HFF-Myc (cell line): ENCODE results near the gene SLC27A3.

Experiments
- DNase-seq: peaks from one replicate; pipeline ENCODE4 v3.0.0-alpha.2; 2011; ENCODE audit warnings: low read depth; ENCODE audit errors: extremely low read depth
- H3K4me3 ChIP-seq: replicated peaks from 2 replicates; pipeline ENCODE4 v1.5.1; 2011; ENCODE audit warnings: low read depth, mild to moderate bottlenecking, control low read depth, low read length
- CTCF ChIP-seq: IDR thresholded peaks from 2 replicates; pipeline ENCODE4 v1.5.1; 2012; ENCODE audit warnings: mild to moderate bottlenecking, low read depth, low read length, control low read depth; ENCODE audit errors: missing control alignments

The SLC27A3 gene

DNA sequence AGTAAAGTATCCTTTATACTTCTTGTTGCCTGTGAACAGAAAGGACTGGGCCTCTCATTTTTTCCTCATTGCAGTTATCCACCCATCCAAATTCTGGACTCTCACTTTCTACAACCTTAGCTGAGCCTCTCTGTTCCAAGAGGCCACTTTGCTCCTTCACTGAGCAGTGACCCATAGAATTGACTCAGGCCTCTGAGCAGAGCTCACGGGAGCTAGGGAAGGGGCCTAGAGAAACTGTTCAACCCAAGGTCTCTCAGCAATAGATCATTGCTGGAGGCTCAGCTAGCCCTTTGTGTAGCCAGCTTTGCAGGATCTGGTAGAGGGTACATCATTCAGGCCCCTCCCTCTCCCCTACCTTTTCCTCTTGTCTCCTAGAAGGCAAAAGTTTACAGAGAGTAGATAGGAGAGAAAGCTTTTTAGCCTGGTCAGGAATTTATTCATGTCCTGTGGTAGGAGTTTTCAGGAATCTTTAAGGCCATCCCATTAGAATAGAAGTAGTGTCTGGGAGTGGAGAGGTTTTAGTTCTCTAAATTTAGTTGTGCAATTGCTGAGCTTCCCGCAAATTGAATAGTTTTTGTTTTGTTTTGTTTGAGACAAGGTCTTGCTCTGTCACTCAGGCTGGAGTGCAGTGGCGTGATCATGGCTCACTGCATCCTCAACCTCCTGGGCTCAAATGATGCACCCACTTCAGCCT is 40.7 kb upstream of the SLC27A3 start:
- TF ChIP-seq CTCF = no peak
- no peak for DNase-seq
- H3K4me3 ChIP-seq = no peak overlapping the region

DNA sequence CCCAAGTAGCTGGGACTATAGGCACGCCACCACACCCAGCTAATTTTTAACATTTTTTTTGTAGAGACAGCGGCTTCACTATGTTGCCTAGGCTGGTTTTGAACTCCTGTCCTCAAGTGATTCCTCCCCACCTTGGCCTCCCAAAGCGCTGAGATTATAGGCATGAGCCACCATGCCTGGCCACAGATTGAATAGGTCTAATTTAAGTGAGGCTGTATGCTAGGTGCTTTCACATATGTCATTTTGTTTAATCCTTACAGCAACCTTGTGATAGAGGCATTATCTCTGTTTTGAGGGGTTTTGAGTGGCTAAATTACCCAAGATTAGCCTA is 40.2 kb upstream of the SLC27A3 start:
- H3K4me3 ChIP-seq = no peak overlapping the region
- DNase-seq = no peak
- no peak for TF ChIP-seq CTCF

DNA sequence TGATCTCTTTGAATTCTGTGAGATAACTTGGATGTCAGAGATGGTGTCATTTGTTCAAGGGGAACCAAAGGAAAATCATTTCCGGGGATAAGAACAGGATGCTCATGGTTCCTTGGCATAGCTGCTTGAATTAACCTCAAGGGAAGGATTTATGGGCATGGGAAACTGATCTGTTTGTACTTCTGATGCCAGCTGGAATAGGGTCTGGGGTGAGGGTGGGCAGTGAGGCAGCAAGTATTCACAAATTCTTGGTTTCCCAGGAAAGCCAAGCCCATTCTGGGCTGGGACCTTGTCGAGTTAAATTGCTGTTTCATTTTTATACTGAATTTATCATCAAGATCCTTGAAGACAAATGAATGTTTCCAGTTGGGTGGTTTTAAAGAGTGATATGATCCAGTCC is 33.2 kb upstream of the SLC27A3 start:
- DNase-seq = no peak
- TF ChIP-seq CTCF = no peak
- H3K4me3 ChIP-seq = no peak overlapping the region

- H3K4me3 ChIP-seq = no peak overlapping the region
- DNase-seq = no peak
- TF ChIP-seq CTCF = no peak
Observed at GRCh38 chr1:153742411-153743142, 32.6 kb upstream of the SLC27A3 start.

DNA sequence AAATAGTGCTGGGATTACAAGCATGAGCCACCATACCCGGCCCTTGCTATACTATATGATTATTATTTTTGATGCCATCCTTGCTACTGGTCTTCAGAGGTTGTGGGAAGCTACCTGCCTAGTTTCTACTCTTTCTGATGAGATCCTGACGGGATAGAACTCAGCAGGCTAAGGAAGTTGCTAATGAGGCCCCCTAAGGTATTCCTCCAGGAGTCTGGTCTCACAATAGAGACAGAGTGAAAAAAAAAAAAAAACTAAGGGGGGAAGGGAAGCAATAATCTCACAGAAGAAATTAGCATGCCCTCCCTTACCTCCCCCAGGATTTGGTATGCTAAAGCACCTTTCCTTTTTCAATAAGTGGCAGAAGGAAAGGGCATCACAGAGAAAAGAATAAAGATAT is 29.8 kb upstream of the SLC27A3 start:
- DNase-seq = no peak
- no peak overlapping the region for H3K4me3 ChIP-seq
- no peak for TF ChIP-seq CTCF

DNA sequence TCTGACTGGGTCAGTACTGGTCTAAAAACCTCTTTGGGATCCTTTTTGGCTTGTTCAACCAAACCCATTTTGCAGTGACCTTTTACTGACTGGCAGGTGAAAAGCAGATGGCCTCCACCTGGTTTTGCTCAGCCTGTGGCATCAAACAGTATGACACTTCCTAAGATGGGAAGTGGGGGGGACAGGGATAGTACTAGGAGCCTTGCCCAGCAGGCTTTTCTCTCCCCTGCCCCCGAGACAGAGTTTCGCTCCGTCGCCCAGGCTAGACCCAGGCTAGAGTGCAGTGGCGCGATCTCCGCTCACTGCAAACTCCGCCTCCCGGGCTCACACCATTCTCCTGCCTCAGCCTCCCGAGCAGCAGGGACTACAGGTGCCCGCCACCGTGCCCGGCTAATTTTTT is 29.0 kb upstream of the SLC27A3 start:
- no peak for DNase-seq
- no peak for TF ChIP-seq CTCF
- no peak overlapping the region for H3K4me3 ChIP-seq

- TF ChIP-seq CTCF = no peak
- DNase-seq = no peak
- H3K4me3 ChIP-seq = no peak overlapping the region
Observed at GRCh38 chr1:153748903-153749302, 26.3 kb upstream of the SLC27A3 start.
